ENCODE data around the gene NSL1. TPM values are rescaled to one million over a fixed set of nuclear protein-coding genes. Genes with fewer than 3 reads are reported as not detected.

Gene NSL1
- 20.7 and 22.1 TPM in 2 replicates for total RNA-seq

GRCh38 chr1:212791676-212792395 is at the start of gene NSL1, which contains the start of gene TATDN3:
TSS of gene NSL1 (minus strand) at chr1:212791777. CDS start at chr1:212791763, 14 bp downstream.
TSS of gene TATDN3 (plus strand) at chr1:212791894. CDS start at chr1:212791922, 28 bp downstream.

GRCh38 chr1:212699625-212700222 is 91.9 kb downstream of the NSL1 start, which contains the start of gene BATF3:
TSS of gene BATF3 (minus strand) at chr1:212699840. CDS start at chr1:212699762, 78 bp downstream.

Other genes with a start within 250 kb of the NSL1 start
- 4.4 and 5.2 TPM in 2 replicates for gene ATF3, start 183.0 kb downstream of the NSL1 start, total RNA-seq
- gene BATF3, start 91.9 kb downstream of the NSL1 start, total RNA-seq, result 0.26 and 0.47 TPM in 2 replicates
- 15.4 and 19.7 TPM in 2 replicates for gene TATDN3, start 117 bp upstream of the NSL1 start, total RNA-seq
- gene SPATA45, start 55.9 kb upstream of the NSL1 start, total RNA-seq, result not detected in 2 replicates
- gene FLVCR1, start 66.5 kb upstream of the NSL1 start, total RNA-seq, result 5.4 and 6.1 TPM in 2 replicates
- gene VASH2, start 158.8 kb upstream of the NSL1 start, total RNA-seq, result 1.1 and 3.7 TPM in 2 replicates
- gene ANGEL2, start 224.1 kb upstream of the NSL1 start, total RNA-seq, result 36.0 and 46.3 TPM in 2 replicates